Kidney capillary endothelial cell (primary cell): ENCODE data around the gene EHF.
A peak's percentile ranks its signal among the peaks of the same experiment; 100 is the strongest.

ENCODE experiments used
- DNase-seq: peaks from one replicate; pipeline ENCODE4 v3.0.0-alpha.2; 2018; ENCODE audit warnings: low spot score

Gene EHF

GRCh38 chr11:34644669-34645406 lies 23.9 kb downstream of the EHF start:
- no peak for DNase-seq

DNA sequence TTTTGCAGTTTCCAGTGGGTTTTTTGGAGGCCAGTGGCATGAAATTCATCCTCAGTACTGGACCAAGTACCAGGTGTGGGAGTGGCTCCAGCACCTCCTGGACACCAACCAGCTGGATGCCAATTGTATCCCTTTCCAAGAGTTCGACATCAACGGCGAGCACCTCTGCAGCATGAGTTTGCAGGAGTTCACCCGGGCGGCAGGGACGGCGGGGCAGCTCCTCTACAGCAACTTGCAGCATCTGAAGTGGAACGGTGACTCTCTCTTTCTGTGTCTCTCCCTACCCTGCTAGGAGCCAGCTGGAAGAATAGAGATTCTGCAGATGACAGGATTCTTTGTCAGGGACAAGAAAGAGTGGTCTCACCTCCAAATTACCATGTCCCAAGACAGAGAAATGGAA lies 25.5 kb downstream of the EHF start:
- DNase-seq, result no peak

DNA sequence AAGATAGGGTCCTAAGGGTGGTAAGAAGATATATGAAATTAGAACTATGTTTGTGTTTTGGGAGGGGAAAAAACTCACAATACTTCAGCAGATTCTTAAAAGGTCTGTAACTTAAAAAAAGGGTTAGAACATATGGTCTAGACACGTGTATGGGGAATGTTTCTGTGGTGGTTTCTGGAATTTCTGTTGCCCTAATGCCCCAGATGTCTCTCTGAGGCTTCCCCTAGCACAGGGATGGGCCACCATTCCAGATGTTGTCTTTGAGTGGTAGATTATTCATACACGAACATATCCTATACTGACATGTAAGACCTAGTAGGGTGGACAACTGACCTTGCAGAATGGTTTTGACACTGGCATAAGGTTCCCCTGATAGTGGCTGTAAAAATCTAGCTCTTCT lies 26.2 kb downstream of the EHF start:
- no peak for DNase-seq

DNA sequence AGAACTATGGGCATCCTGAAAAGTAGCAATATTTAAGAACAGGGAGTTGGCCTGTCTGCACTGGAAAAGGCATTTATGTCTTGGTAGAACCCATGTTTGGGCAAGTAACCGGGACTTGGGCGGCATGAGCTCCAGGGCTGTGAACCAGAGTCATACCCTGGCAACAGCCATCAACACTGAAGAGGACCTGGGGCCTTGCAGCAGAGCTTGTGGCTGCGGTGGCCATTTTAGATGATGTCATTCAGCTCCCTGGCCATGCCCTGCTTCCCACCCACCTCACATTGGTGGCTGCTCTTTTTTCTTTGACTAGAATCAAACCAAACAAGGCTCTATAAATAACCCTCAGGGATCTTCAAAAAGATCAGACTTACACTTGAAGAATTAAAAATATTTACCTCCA lies 26.6 kb downstream of the EHF start:
- no peak for DNase-seq

GRCh38 chr11:34648036-34648435 lies 27.1 kb downstream of the EHF start:
- no peak for DNase-seq

DNA sequence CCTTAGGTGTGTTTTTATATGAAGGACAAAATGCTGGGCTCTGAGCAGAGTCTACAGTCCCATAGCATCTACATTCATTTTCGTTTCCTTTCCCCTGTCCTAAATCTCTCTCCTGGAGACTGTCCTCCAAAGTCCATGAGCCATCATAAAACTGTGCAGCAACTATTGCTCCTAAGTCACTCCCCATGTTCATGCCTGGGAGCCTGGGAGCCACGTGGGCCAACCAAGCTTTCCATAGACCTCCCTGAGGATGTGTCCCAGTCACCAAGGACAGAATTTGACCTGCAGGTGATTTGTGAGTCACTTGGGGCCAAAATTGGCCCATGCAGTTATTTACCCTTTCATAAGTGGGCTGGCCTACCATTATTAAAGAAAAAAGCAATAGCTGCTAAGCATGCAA lies 28.7 kb downstream of the EHF start:
- DNase-seq, result no peak

- DNase-seq, result no peak
Measured at GRCh38 chr11:34650528-34650927, 29.6 kb downstream of the EHF start.

GRCh38 chr11:34651551-34651950 lies 30.7 kb downstream of the EHF start:
- peak; percentile 86 for DNase-seq

GRCh38 chr11:34652191-34652973 lies 31.5 kb downstream of the EHF start:
- no peak for DNase-seq

DNA sequence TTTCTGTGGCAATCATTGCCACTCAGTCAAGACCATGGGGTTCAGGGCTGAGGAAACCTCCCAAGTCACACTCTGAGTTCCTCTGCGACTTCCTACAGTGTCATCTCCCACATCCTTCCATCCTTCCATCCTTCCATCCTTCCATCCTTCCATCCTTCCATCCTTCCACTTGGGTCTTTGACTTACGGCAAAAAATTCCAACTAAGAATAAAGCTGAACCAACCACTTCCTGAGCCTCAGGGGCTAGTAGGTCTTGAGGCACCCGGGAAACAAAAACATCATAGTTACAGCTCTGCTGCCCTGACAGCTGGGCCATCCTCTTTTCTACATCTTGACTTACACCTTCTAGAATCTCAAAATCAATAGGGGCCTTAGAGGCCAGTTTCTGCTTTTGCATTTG lies 32.1 kb downstream of the EHF start:
- no peak for DNase-seq

- no peak for DNase-seq
Measured at GRCh38 chr11:34653851-34654482, 33.1 kb downstream of the EHF start.

GRCh38 chr11:34654483-34655334 lies 33.8 kb downstream of the EHF start:
- DNase-seq, result peak; percentile 50

DNA sequence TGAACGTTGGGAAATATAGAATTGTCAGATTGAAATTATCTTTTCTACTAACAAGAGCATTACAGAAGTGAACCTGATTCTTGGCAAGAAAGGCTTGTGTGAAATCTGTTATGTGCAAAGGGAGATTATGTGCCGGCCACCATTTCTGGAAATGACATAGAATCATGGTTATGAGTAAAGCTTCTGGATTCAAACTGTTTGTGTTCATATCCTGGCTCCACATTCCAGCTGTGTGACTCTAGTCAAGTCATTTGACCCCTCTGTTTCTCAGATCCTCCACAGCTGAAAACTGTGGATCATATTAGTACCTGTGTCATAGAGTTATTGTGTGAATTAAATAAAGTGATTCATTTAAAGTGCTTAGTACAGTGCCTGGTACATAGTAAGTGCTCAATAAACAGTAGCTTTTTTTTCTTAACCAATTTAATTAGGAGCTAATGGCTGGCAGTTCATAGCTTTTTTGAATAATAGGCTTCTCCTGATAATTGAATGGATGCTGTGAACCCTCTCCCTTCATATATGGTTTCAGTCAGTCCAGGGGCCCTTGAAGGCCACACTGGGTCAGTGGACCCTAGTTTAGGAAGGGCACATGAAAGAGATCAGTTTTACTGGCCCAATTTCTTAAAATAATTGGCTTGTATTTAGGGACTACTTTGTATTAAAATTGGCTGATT lies 34.6 kb downstream of the EHF start:
- DNase-seq, result peak; percentile 45

DNA sequence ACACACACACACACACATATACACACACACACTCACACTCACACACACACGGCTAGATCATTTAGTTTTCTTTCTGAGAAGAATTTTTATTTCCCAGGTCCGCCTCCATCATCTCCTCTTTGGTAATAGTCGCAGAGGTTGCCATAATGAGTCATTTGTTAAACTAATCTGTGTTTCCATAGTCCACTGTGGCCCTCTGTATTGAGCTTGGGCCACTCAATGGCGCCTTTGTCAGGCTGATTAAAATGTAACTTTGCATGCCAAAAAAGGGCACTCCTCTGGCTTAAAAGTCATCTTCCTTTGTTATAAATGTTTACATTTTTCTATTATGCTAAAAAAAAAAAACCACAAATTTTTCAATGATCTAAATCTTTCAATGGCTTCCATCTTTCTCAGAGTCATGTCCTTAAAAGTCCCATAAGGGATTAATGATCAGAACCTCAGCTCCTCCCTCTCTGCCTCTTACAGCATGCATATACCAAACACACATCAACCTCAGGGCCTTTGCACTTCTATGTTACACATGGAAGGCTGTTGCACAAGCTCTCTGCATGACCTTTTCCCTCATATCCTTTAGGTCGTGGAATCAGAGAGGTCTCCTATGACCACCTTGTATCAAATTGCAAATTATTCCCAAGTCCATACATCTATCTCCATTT lies 35.3 kb downstream of the EHF start:
- no peak for DNase-seq

- no peak for DNase-seq
Measured at GRCh38 chr11:34658071-34659015, 37.5 kb downstream of the EHF start.

GRCh38 chr11:34659096-34659733 lies 38.3 kb downstream of the EHF start:
- no peak for DNase-seq

- no peak for DNase-seq
Measured at GRCh38 chr11:34665077-34665835, 44.4 kb downstream of the EHF start.

DNA sequence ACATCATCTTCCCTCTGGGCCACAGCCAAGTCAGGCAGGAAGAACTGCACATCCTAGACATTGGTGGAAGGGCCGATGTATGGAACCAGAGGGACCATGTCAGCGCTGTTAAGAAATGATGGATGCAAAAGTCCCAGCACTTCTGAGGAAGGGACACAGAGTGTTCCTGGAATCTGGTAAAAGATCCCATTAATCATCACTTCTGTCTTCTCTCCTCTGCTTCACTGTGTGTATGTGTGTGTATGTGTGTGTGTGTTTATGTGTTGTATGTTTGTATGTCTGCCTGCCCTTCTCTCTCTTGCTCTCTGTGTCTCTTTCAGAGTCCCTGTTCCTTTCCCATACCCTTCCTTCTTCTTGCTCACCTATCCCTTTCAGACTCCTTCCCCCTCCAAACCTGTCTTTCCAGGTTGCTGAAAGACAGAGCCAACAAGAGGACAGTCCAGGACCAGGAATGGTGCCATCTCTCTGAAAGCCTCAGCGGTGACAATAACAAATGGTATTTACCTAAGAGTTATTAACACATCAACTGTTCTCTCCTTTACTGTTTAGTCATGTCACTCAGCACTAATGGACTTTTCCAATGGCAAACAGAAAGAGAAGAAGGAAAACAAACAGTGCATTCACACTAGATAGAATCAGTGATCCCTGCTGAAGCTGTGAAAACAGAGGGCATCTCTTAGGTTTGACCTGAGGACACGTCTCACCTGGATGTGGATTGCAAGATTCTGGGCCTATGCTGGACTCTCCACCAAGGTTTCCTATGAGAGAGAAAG lies 47.1 kb downstream of the EHF start:
- DNase-seq, result no peak
